ENCODE data around the gene CPT1A.

- TF ChIP-seq CTCF (IDR thresholded peaks at IDR 0.05) (no peak), POLR2A (IDR thresholded peaks at IDR 0.05) (no peak)
Observed at GRCh38 chr11:68724293-68724692, 117.4 kb downstream of the CPT1A start.
